Activated B cell treated with CpG ODN at 0.5 μM for 24 hours (primary cell): Measurements from ENCODE around the gene PAIP2B. TPM values are rescaled to one million over a fixed set of nuclear protein-coding genes. Genes with fewer than 3 reads are reported as not detected.

Experiments
- ATAC-seq: fragments of 200-7000 bp; cut with Tn5 transposase; one replicate; pipeline ENCODE4 v1.10.0; 2021; ENCODE audit warnings: low read depth, mild to moderate bottlenecking, moderate library complexity
- CTCF ChIA-PET: fragments of 350-600 bp; sonication (Branson Sonifier 250); formaldehyde crosslinking; loops from one replicate; lab custom pipeline; 2021; ENCODE audit warnings: antibody characterized with exemption; lab: Charles Lee
- POLR2A ChIA-PET: fragments of 350-600 bp; sonication (Branson Sonifier 250); formaldehyde crosslinking; loops from one replicate; lab custom pipeline; 2021; ENCODE audit warnings: antibody characterized with exemption; lab: Charles Lee
- DNase-seq: peaks from one replicate; pipeline ENCODE4 v3.0.0; 2022
- H3K27ac Mint-ChIP-seq: one replicate; pipeline ENCODE4 v1.8.0; 2020; ENCODE audit warnings: mixed read lengths
- H3K27me3 Mint-ChIP-seq: one replicate; pipeline ENCODE4 v1.8.0; 2021; ENCODE audit warnings: mixed read lengths
- H3K36me3 Mint-ChIP-seq: one replicate; pipeline ENCODE4 v1.8.0; 2021; ENCODE audit warnings: low read depth, mixed read lengths
- H3K4me1 Mint-ChIP-seq: one replicate; pipeline ENCODE4 v1.8.0; 2021; ENCODE audit warnings: mixed read lengths
- H3K4me3 Mint-ChIP-seq: one replicate; pipeline ENCODE4 v1.8.0; 2020; ENCODE audit warnings: mild to moderate bottlenecking, mixed read lengths
- H3K9me3 Mint-ChIP-seq: one replicate; pipeline ENCODE4 v1.8.0; 2020; ENCODE audit warnings: mixed read lengths
- intact Hi-C: fragments of 100-400 bp; cut with micrococcal nuclease; formaldehyde crosslinking; loops from one replicate; pipeline ENCODE4 v1.15.1; 2024
- total RNA-seq: library from RNA; stranded (reverse); gene quantifications from 2 replicates; pipeline ENCODE4 v1.2.3, GENCODE V29; 2022
- TF ChIP-seq, protein P1 (sequence below): fragments of 200-600 bp; IDR thresholded peaks from one replicate; pipeline ENCODE4 v1.8.0; 2022; ENCODE audit warnings: antibody characterized with exemption, mild to moderate bottlenecking

PAIP2B gene
- total RNA-seq, 1 donor from 2014 or later = 3.7 TPM

DNA sequence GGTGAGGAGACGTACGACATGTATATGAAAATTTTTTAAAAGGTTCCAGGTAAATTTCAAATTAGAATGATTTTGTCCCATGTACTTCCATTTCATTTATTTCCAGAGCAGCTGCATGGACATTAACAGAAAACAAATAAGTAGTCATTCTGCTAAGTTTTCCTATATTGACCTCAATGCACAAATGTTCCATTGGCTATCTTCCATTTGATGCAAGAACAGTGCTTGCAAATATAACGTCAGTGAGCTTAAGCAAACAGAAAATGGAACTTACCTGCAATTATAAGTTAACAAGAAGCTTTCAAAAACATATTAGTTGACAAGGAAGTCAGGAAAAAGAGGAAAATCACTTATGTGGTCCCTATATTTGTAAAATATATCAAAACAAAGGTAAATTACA is 16.6 kb downstream of the PAIP2B start:
- H3K36me3 Mint-ChIP-seq = peaks cover 2% of the 10 kb centered on the region
- TF ChIP-seq, protein P1, sequence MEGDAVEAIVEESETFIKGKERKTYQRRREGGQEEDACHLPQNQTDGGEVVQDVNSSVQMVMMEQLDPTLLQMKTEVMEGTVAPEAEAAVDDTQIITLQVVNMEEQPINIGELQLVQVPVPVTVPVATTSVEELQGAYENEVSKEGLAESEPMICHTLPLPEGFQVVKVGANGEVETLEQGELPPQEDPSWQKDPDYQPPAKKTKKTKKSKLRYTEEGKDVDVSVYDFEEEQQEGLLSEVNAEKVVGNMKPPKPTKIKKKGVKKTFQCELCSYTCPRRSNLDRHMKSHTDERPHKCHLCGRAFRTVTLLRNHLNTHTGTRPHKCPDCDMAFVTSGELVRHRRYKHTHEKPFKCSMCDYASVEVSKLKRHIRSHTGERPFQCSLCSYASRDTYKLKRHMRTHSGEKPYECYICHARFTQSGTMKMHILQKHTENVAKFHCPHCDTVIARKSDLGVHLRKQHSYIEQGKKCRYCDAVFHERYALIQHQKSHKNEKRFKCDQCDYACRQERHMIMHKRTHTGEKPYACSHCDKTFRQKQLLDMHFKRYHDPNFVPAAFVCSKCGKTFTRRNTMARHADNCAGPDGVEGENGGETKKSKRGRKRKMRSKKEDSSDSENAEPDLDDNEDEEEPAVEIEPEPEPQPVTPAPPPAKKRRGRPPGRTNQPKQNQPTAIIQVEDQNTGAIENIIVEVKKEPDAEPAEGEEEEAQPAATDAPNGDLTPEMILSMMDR = no peak
- CTCF ChIA-PET = no interaction called here

GRCh38 chr2:71208756-71209155 is 18.1 kb downstream of the PAIP2B start:
- DNase-seq = no peak
- TF ChIP-seq, protein P1 = no peak
- no peak overlapping the region for H3K4me3 Mint-ChIP-seq
- H3K9me3 Mint-ChIP-seq = no peaks in the 10 kb centered on the region
- ATAC-seq = no peak
- no peak overlapping the region for H3K27ac Mint-ChIP-seq
- H3K36me3 Mint-ChIP-seq = peaks cover 2% of the 10 kb centered on the region
- intact Hi-C loops = no loop called here
- ChIA-PET CTCF (no interaction called here), POLR2A (no interaction called here)
- H3K4me1 Mint-ChIP-seq = no peaks in the 10 kb centered on the region
- H3K27me3 Mint-ChIP-seq = no peaks in the 10 kb centered on the region

More for the DNA sequence above, 16.6 kb downstream of the PAIP2B start:
- intact Hi-C loops = no loop called here
- H3K4me1 Mint-ChIP-seq = no peaks in the 10 kb centered on the region
- no peak overlapping the region for H3K4me3 Mint-ChIP-seq
- no peaks in the 10 kb centered on the region for H3K27me3 Mint-ChIP-seq
- no peak overlapping the region for H3K27ac Mint-ChIP-seq
- POLR2A ChIA-PET = no interaction called here
- DNase-seq = no peak
- no peaks in the 10 kb centered on the region for H3K9me3 Mint-ChIP-seq
- ATAC-seq = no peak

- DNase-seq (no peak), ATAC-seq (no peak)
- TF ChIP-seq, protein P1 = no peak
- CTCF ChIA-PET = no interaction called here
- peaks cover 2% of the 10 kb centered on the region for H3K36me3 Mint-ChIP-seq
- POLR2A ChIA-PET = no interaction called here
- no peak overlapping the region for H3K4me3 Mint-ChIP-seq
- H3K4me1 Mint-ChIP-seq = no peaks in the 10 kb centered on the region
- no peak overlapping the region for H3K27ac Mint-ChIP-seq
- H3K27me3 Mint-ChIP-seq = no peaks in the 10 kb centered on the region
- no peaks in the 10 kb centered on the region for H3K9me3 Mint-ChIP-seq
- intact Hi-C loops = no loop called here
Measured at GRCh38 chr2:71207601-71208000, 19.3 kb downstream of the PAIP2B start.

GRCh38 chr2:71206271-71206670 is 20.6 kb downstream of the PAIP2B start:
- TF ChIP-seq, protein P1 = no peak
- H3K27ac Mint-ChIP-seq = no peak overlapping the region
- H3K36me3 Mint-ChIP-seq = peaks cover 14% of the 10 kb centered on the region

GRCh38 chr2:71191570-71191943 is 35.3 kb downstream of the PAIP2B start:
- H3K4me3 Mint-ChIP-seq = no peak overlapping the region
- ATAC-seq (no peak), DNase-seq (no peak)
- H3K4me1 Mint-ChIP-seq = no peaks in the 10 kb centered on the region
- H3K36me3 Mint-ChIP-seq = peaks cover 35% of the 10 kb centered on the region
- CTCF ChIA-PET = no interaction called here
- TF ChIP-seq, protein P1 = no peak
- H3K27ac Mint-ChIP-seq = no peak overlapping the region
- no peaks in the 10 kb centered on the region for H3K27me3 Mint-ChIP-seq
- POLR2A ChIA-PET = no interaction called here
- intact Hi-C loops = no loop called here
- H3K9me3 Mint-ChIP-seq = peaks cover 5% of the 10 kb centered on the region

More at GRCh38 chr2:71206271-71206670, 20.6 kb downstream of the PAIP2B start:
- DNase-seq (no peak), ATAC-seq (no peak)
- ChIA-PET POLR2A (no interaction called here), CTCF (no interaction called here)
- H3K4me1 Mint-ChIP-seq = no peaks in the 10 kb centered on the region
- intact Hi-C loops = no loop called here
- no peak overlapping the region for H3K4me3 Mint-ChIP-seq
- no peaks in the 10 kb centered on the region for H3K27me3 Mint-ChIP-seq
- no peaks in the 10 kb centered on the region for H3K9me3 Mint-ChIP-seq
